ENCODE measurements around the gene MAP6D1. TPM values are rescaled to one million over a fixed set of nuclear protein-coding genes. Genes with fewer than 3 reads are reported as not detected.

MAP6D1 gene
- total RNA-seq, 1 donor from 2014 or later, result 3.2 TPM

GRCh38 chr3:183817639-183818038 lies 7.7 kb downstream of the MAP6D1 start:
- peaks cover 7% of the 10 kb centered on the region for H3K4me1 Mint-ChIP-seq (ENCODE audit: unreplicated experiment)
- H3K9me3 Mint-ChIP-seq, result no peaks in the 10 kb centered on the region
- no peak overlapping the region for H3K27ac Mint-ChIP-seq
- DNase-seq (ENCODE audit: extremely low spot score, unreplicated experiment), result no peak
- TF ChIP-seq, protein P1, sequence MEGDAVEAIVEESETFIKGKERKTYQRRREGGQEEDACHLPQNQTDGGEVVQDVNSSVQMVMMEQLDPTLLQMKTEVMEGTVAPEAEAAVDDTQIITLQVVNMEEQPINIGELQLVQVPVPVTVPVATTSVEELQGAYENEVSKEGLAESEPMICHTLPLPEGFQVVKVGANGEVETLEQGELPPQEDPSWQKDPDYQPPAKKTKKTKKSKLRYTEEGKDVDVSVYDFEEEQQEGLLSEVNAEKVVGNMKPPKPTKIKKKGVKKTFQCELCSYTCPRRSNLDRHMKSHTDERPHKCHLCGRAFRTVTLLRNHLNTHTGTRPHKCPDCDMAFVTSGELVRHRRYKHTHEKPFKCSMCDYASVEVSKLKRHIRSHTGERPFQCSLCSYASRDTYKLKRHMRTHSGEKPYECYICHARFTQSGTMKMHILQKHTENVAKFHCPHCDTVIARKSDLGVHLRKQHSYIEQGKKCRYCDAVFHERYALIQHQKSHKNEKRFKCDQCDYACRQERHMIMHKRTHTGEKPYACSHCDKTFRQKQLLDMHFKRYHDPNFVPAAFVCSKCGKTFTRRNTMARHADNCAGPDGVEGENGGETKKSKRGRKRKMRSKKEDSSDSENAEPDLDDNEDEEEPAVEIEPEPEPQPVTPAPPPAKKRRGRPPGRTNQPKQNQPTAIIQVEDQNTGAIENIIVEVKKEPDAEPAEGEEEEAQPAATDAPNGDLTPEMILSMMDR (conservative IDR thresholded peaks at IDR 0.05), result no peak
- peaks cover 13% of the 10 kb centered on the region for H3K36me3 Mint-ChIP-seq
- H3K4me3 Mint-ChIP-seq, result no peak overlapping the region
- H3K27me3 Mint-ChIP-seq, result peaks cover 3% of the 10 kb centered on the region

GRCh38 chr3:183816681-183817510 lies 8.5 kb downstream of the MAP6D1 start:
- no peak overlapping the region for H3K4me3 Mint-ChIP-seq
- H3K36me3 Mint-ChIP-seq, result peaks cover 13% of the 10 kb centered on the region
- no peak overlapping the region for H3K27ac Mint-ChIP-seq
- peaks cover 7% of the 10 kb centered on the region for H3K4me1 Mint-ChIP-seq (ENCODE audit: unreplicated experiment)
- TF ChIP-seq, protein P1 (conservative IDR thresholded peaks at IDR 0.05), result no peak
- DNase-seq (ENCODE audit: extremely low spot score, unreplicated experiment), result no peak
- no peaks in the 10 kb centered on the region for H3K27me3 Mint-ChIP-seq
- H3K9me3 Mint-ChIP-seq, result no peaks in the 10 kb centered on the region

DNA sequence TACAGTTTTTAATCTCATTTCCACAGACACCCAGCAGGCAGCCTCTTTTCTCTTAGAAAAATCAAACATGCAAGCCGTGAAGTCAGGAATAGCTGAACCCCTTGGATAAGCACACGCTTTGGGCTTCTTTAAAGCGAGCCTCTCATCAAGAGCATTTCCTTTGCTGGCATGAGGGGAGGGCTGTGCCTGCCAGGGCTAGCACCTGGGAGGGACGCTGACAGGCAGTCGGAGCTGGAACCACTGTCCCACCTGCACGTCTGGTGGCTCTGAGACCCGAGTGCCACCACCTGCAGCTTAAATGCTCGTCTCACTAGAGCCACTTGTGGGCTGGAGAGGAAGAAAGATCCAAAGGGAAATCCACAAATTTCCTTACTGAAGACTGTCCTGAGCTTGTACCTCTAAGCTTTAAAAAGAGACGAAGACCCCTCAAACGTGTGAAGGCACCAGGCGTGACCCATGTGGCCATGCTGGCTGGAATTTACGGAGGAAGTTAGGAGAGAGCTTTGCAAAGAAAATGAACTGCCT lies 9.4 kb downstream of the MAP6D1 start:
- peak overlapping the region; percentile 33 for H3K27ac Mint-ChIP-seq
- H3K4me1 Mint-ChIP-seq (ENCODE audit: unreplicated experiment), result peaks cover 7% of the 10 kb centered on the region
- no peaks in the 10 kb centered on the region for H3K27me3 Mint-ChIP-seq
- TF ChIP-seq, protein P1 (conservative IDR thresholded peaks at IDR 0.05), result no peak
- H3K4me3 Mint-ChIP-seq, result no peak overlapping the region
- H3K9me3 Mint-ChIP-seq, result no peaks in the 10 kb centered on the region
- no peak for DNase-seq (ENCODE audit: extremely low spot score, unreplicated experiment)
- peaks cover 14% of the 10 kb centered on the region for H3K36me3 Mint-ChIP-seq

DNA sequence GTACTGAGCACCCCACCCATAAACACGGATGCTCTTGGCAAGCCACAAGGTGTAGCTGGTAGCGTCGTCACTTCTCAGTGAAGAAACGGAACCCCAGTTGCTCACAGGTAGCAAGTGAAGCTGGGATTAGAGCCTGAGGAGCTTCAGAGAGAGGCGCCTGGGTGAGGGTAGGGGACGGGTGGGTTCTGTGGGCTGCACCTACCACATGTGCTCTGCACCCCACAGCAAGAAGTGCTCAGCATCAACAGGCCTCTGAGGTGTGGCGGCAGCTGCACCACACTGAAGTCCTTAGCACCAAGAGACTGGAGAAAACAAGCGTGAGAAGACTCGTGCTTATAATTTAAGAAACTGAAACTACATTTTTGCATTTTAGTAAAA lies 9.8 kb downstream of the MAP6D1 start:
- H3K36me3 Mint-ChIP-seq, result peaks cover 16% of the 10 kb centered on the region
- peaks cover 7% of the 10 kb centered on the region for H3K4me1 Mint-ChIP-seq (ENCODE audit: unreplicated experiment)
- H3K9me3 Mint-ChIP-seq, result no peaks in the 10 kb centered on the region
- H3K4me3 Mint-ChIP-seq, result no peak overlapping the region
- no peak overlapping the region for H3K27ac Mint-ChIP-seq
- TF ChIP-seq, protein P1 (conservative IDR thresholded peaks at IDR 0.05), result no peak
- H3K27me3 Mint-ChIP-seq, result no peaks in the 10 kb centered on the region
- no peak for DNase-seq (ENCODE audit: extremely low spot score, unreplicated experiment)

GRCh38 chr3:183814240-183814639 lies 11.1 kb downstream of the MAP6D1 start:
- TF ChIP-seq, protein P1 (conservative IDR thresholded peaks at IDR 0.05), result no peak
- Mint-ChIP-seq H3K4me1 (ENCODE audit: unreplicated experiment) (peaks cover 7% of the 10 kb centered on the region), H3K4me3 (no peak overlapping the region), H3K9me3 (no peaks in the 10 kb centered on the region), H3K36me3 (peaks cover 21% of the 10 kb centered on the region), H3K27ac (peak overlapping the region; percentile 77), H3K27me3 (no peaks in the 10 kb centered on the region)
- DNase-seq (ENCODE audit: extremely low spot score, unreplicated experiment), result no peak

All from type B pancreatic cell (in vitro differentiated cells).